H9 (cell line): ENCODE results near the gene TAS2R30. TPM values are rescaled to one million over a fixed set of nuclear protein-coding genes. Genes with fewer than 3 reads are reported as not detected.

Source experiments
- DNase-seq: peaks from one replicate; pipeline ENCODE4 v3.0.0-alpha.2; 2017
- H2AFZ ChIP-seq: one replicate; pipeline ENCODE4 v1.6.1; 2013; ENCODE audit warnings: mild to moderate bottlenecking, low read length, control low read depth, moderate library complexity
- H2AK5ac ChIP-seq: 2 replicates; pipeline ENCODE4 v1.6.1; 2013; ENCODE audit warnings: low read length, control low read depth, mixed read lengths; ENCODE audit not compliant: insufficient read length
- H2BK120ac ChIP-seq: one replicate; pipeline ENCODE4 v1.6.1; 2013; ENCODE audit warnings: low read depth, mild to moderate bottlenecking, low read length, control low read depth, inconsistent platforms; ENCODE audit not compliant: poor library complexity, severe bottlenecking
- H2BK12ac ChIP-seq: 2 replicates; pipeline ENCODE4 v1.6.1; 2013; ENCODE audit warnings: low read length, control low read depth, mixed read lengths, low read depth; ENCODE audit not compliant: insufficient read length
- H2BK15ac ChIP-seq: 2 replicates; pipeline ENCODE4 v1.6.1; 2013; ENCODE audit warnings: low read depth, low read length, control low read depth
- H2BK20ac ChIP-seq: one replicate; pipeline ENCODE4 v1.6.1; 2013; ENCODE audit warnings: low read depth, mild to moderate bottlenecking, low read length, control low read depth, inconsistent platforms; ENCODE audit not compliant: poor library complexity, severe bottlenecking
- H2BK5ac ChIP-seq: 2 replicates; pipeline ENCODE4 v1.6.1; 2013; ENCODE audit warnings: low read length, control low read depth, mixed read lengths; ENCODE audit not compliant: insufficient read length
- H3K14ac ChIP-seq: 2 replicates; pipeline ENCODE4 v1.6.1; 2013; ENCODE audit warnings: low read length, control low read depth; ENCODE audit not compliant: insufficient read depth
- H3K18ac ChIP-seq: 2 replicates; pipeline ENCODE4 v1.6.1; 2013; ENCODE audit warnings: low read depth, mild to moderate bottlenecking, mixed read lengths, low read length, control low read depth; ENCODE audit not compliant: insufficient read length
- H3K23ac ChIP-seq: 2 replicates; pipeline ENCODE4 v1.6.1; 2013; ENCODE audit warnings: low read length, control low read depth, mixed read lengths, low read depth; ENCODE audit not compliant: insufficient read length
- H3K23me2 ChIP-seq: 2 replicates; pipeline ENCODE4 v1.6.1; 2013; ENCODE audit warnings: low read depth, mild to moderate bottlenecking, mixed read lengths, low read length, control low read depth; ENCODE audit not compliant: insufficient read length, poor library complexity, severe bottlenecking
- H3K27ac ChIP-seq: 2 replicates; pipeline ENCODE4 v1.5.1; 2013; ENCODE audit warnings: low read length, control low read depth, mixed read lengths, low read depth; ENCODE audit not compliant: insufficient read length
- H3K27me3 ChIP-seq: 2 replicates; pipeline ENCODE4 v1.6.1; 2013; ENCODE audit warnings: low read length, control low read depth, inconsistent platforms; ENCODE audit not compliant: insufficient read depth
- H3K4ac ChIP-seq: 2 replicates; pipeline ENCODE4 v1.6.1; 2013; ENCODE audit warnings: low read depth, mild to moderate bottlenecking, control low read depth, inconsistent platforms, low read length, moderate library complexity
- H3K4me1 ChIP-seq: 2 replicates; pipeline ENCODE4 v1.6.1; 2013; ENCODE audit warnings: low read length, control low read depth, inconsistent platforms; ENCODE audit not compliant: insufficient read depth
- H3K4me2 ChIP-seq: 2 replicates; pipeline ENCODE4 v1.6.1; 2013; ENCODE audit warnings: low read length, control low read depth, mixed read lengths; ENCODE audit not compliant: insufficient read length, insufficient read depth
- H3K56ac ChIP-seq: 2 replicates; pipeline ENCODE4 v1.6.1; 2013; ENCODE audit warnings: low read depth, mild to moderate bottlenecking, mixed read lengths, low read length, control low read depth; ENCODE audit not compliant: insufficient read length
- H3K79me1 ChIP-seq: 2 replicates; pipeline ENCODE4 v1.6.1; 2013; ENCODE audit warnings: low read depth, mild to moderate bottlenecking, moderate library complexity, low read length, control low read depth, inconsistent platforms; ENCODE audit not compliant: insufficient read depth, poor library complexity, severe bottlenecking
- H3K79me2 ChIP-seq: 2 replicates; pipeline ENCODE4 v1.6.1; 2013; ENCODE audit warnings: low read length, control low read depth, inconsistent platforms; ENCODE audit not compliant: insufficient read depth
- H3K9ac ChIP-seq: 2 replicates; pipeline ENCODE4 v1.6.1; 2013; ENCODE audit warnings: low read length, control low read depth, mixed read lengths; ENCODE audit not compliant: insufficient read length; ENCODE audit errors: extremely low read depth
- H3K9me3 ChIP-seq: one replicate; pipeline ENCODE4 v1.6.1; 2013; ENCODE audit warnings: low read depth, low read length, inconsistent platforms; ENCODE audit not compliant: control insufficient read depth
- H3T11ph ChIP-seq: one replicate; pipeline ENCODE4 v1.6.1; 2013; ENCODE audit warnings: mild to moderate bottlenecking, low read length, control low read depth, inconsistent platforms
- H4K20me1 ChIP-seq: one replicate; pipeline ENCODE4 v1.6.1; 2013; ENCODE audit not compliant: control insufficient read depth, insufficient read length, insufficient read depth
- H4K5ac ChIP-seq: 2 replicates; pipeline ENCODE4 v1.6.1; 2013; ENCODE audit warnings: low read depth, mild to moderate bottlenecking, mixed read lengths, low read length, control low read depth; ENCODE audit not compliant: insufficient read length
- H4K8ac ChIP-seq: replicated peaks from 2 replicates; pipeline ENCODE4 v1.6.1; 2013; ENCODE audit warnings: low read length, control low read depth, mixed read lengths, low read depth; ENCODE audit not compliant: insufficient read length
- H4K91ac ChIP-seq: 2 replicates; pipeline ENCODE4 v1.6.1; 2013; ENCODE audit warnings: low read depth, mild to moderate bottlenecking, moderate library complexity, mixed read lengths, low read length, control low read depth; ENCODE audit not compliant: insufficient read length
- H3K27ac Mint-ChIP-seq, 3 experiments: 2 replicates in 2 of 3; 3 replicates in 1 of 3; pipeline ENCODE4 v1.8.0; 2020 to 2021; ENCODE audit warnings: mixed read lengths in 3 of 3, mild to moderate bottlenecking in 1 of 3, moderate library complexity in 1 of 3
- H3K27me3 Mint-ChIP-seq: 2 replicates; pipeline ENCODE4 v1.8.0; 2021; ENCODE audit warnings: low read depth, mild to moderate bottlenecking, moderate library complexity, mixed read lengths
- H3K36me3 Mint-ChIP-seq, 3 experiments: 2 replicates in 2 of 3; 3 replicates in 1 of 3; pipeline ENCODE4 v1.8.0; 2020 to 2021; ENCODE audit warnings: low read depth in 3 of 3, mixed read lengths in 3 of 3; ENCODE audit not compliant: insufficient read depth in 1 of 3
- H3K4me1 Mint-ChIP-seq, 2 experiments: 2 replicates each; pipeline ENCODE4 v1.8.0; 2020; ENCODE audit warnings: mixed read lengths in 2 of 2
- H3K4me3 Mint-ChIP-seq, 2 experiments: 2 replicates in 1 of 2; 3 replicates in 1 of 2; pipeline ENCODE4 v1.8.0; 2020 to 2021; ENCODE audit warnings: mild to moderate bottlenecking in 2 of 2, mixed read lengths in 2 of 2, moderate library complexity in 1 of 2
- H3K9me3 Mint-ChIP-seq, 2 experiments: 2 replicates in 1 of 2; 3 replicates in 1 of 2; pipeline ENCODE4 v1.8.0; 2020; ENCODE audit warnings: mild to moderate bottlenecking in 2 of 2, mixed read lengths in 2 of 2, moderate library complexity in 1 of 2
- CTCF ChIP-seq: fragments of 200-600 bp; sonication (generic); conservative IDR thresholded peaks from 3 replicates; pipeline ENCODE4 v1.8.0; 2021; ENCODE audit warnings: antibody characterized with exemption, mild to moderate bottlenecking
- WGBS: extraction: QIAGEN DNeasy Blood & Tissue Kit; methylation state at CpG from one replicate; pipeline ENCODE4 v1.1.7; 2013; ENCODE audit warnings: missing lambda C conversion rate, low lambda C conversion rate, mixed read lengths; ENCODE audit not compliant: insufficient read length; ENCODE audit errors: extremely low coverage; 5-methylcytosine and 5-hydroxymethylcytosine counted together
- total RNA-seq: library from RNA; stranded (reverse); gene quantifications from 2 replicates; pipeline ENCODE4 v1.2.1, GENCODE V29; 2021

Gene TAS2R30
- total RNA-seq, 1 experiment from 2014 or later = 2.0 TPM

GRCh38 chr12:11133816-11134215 is 628 bp downstream of the TAS2R30 start:
- Mint-ChIP-seq H3K9me3 (no peaks in the 10 kb centered on the region), H3K27ac (no peak overlapping the region), H3K27me3 (no peaks in the 10 kb centered on the region), H3K36me3 (peaks cover 0 to 7% (median 4%) of the 10 kb centered on the region in 3 experiments; a peak in 4 of 7 replicates), H3K4me3 (no peak overlapping the region), H3K4me1 (no peaks in the 10 kb centered on the region)
- Histone ChIP-seq H2AK5ac (no peak overlapping the region), H3K27ac (no peak overlapping the region), H3T11ph (no peak overlapping the region), H4K8ac (no peak overlapping the region), H3K27me3 (no peaks in the 10 kb centered on the region), H2BK15ac (no peak overlapping the region), H3K9ac (no peak overlapping the region), H3K4me2 (no peak overlapping the region), H3K18ac (no peak overlapping the region), H4K20me1 (no peaks in the 10 kb centered on the region), H2BK20ac (no peak overlapping the region), H4K5ac (no peak overlapping the region), H3K23ac (no peak overlapping the region), H3K79me2 (peaks cover 6% of the 10 kb centered on the region; the same call in 1 of the 2 replicates), H3K9me3 (no peaks in the 10 kb centered on the region), H2BK120ac (no peak overlapping the region), H2BK12ac (no peak overlapping the region), H2AFZ (no peak overlapping the region), H3K4me1 (no peaks in the 10 kb centered on the region), H3K4ac (no peak overlapping the region), H3K23me2 (no peaks in the 10 kb centered on the region), H2BK5ac (no peak overlapping the region), H3K79me1 (peaks cover 2% of the 10 kb centered on the region), H3K14ac (no peak overlapping the region), H4K91ac (no peak overlapping the region), H3K56ac (no peak overlapping the region)
- no peak for DNase-seq
- no CpG with 5 or more reads among the region's 2 CpGs for WGBS
- TF ChIP-seq CTCF = no peak
